GM12865 (cell line): Measurements from ENCODE around the gene CGNL1.
A peak's percentile ranks its signal among the peaks of the same experiment; 100 is the strongest.

Source experiments
- DNase-seq: peaks from one replicate; pipeline ENCODE4 v3.0.0; 2010; ENCODE audit warnings: low read depth
- H3K4me3 ChIP-seq: 2 replicates; pipeline ENCODE4 v1.5.1; 2011; ENCODE audit warnings: mild to moderate bottlenecking, low read depth, low read length, control low read depth
- CTCF ChIP-seq: IDR thresholded peaks from 2 replicates; pipeline ENCODE4 v1.5.1; 2011; ENCODE audit warnings: low read length, control low read depth, low read depth, inconsistent platforms; ENCODE audit not compliant: insufficient read depth; ENCODE audit errors: missing control alignments

The CGNL1 gene

GRCh38 chr15:57554063-57554811 is 177.9 kb downstream of the CGNL1 start:
- no peak for TF ChIP-seq CTCF
- no peak overlapping the region for H3K4me3 ChIP-seq
- DNase-seq = no peak

GRCh38 chr15:57554812-57555179 is 178.5 kb downstream of the CGNL1 start:
- no peak overlapping the region for H3K4me3 ChIP-seq
- DNase-seq = no peak
- TF ChIP-seq CTCF = no peak

GRCh38 chr15:57555270-57555669 is 179.0 kb downstream of the CGNL1 start:
- DNase-seq = no peak
- TF ChIP-seq CTCF = no peak
- H3K4me3 ChIP-seq = no peak overlapping the region

GRCh38 chr15:57556040-57556439 is 179.7 kb downstream of the CGNL1 start:
- no peak for DNase-seq
- TF ChIP-seq CTCF = no peak
- no peak overlapping the region for H3K4me3 ChIP-seq

- no peak for TF ChIP-seq CTCF
- no peak for DNase-seq
- no peak overlapping the region for H3K4me3 ChIP-seq
These were observed 181.0 kb downstream of the CGNL1 start for GRCh38 chr15:57557267-57557666.

GRCh38 chr15:57557810-57558209 is 181.5 kb downstream of the CGNL1 start:
- no peak overlapping the region for H3K4me3 ChIP-seq
- no peak for TF ChIP-seq CTCF
- DNase-seq = no peak

- H3K4me3 ChIP-seq = no peak overlapping the region
- peak; percentile 54 for DNase-seq
- TF ChIP-seq CTCF = peak; percentile 83
These were observed 183.6 kb downstream of the CGNL1 start for GRCh38 chr15:57559875-57560274.
